ENCODE results near the gene ITGAE.

The ITGAE gene

GRCh38 chr17:3771140-3771539 lies 29.8 kb downstream of the ITGAE start (continued):
- TF ChIP-seq, protein P1, sequence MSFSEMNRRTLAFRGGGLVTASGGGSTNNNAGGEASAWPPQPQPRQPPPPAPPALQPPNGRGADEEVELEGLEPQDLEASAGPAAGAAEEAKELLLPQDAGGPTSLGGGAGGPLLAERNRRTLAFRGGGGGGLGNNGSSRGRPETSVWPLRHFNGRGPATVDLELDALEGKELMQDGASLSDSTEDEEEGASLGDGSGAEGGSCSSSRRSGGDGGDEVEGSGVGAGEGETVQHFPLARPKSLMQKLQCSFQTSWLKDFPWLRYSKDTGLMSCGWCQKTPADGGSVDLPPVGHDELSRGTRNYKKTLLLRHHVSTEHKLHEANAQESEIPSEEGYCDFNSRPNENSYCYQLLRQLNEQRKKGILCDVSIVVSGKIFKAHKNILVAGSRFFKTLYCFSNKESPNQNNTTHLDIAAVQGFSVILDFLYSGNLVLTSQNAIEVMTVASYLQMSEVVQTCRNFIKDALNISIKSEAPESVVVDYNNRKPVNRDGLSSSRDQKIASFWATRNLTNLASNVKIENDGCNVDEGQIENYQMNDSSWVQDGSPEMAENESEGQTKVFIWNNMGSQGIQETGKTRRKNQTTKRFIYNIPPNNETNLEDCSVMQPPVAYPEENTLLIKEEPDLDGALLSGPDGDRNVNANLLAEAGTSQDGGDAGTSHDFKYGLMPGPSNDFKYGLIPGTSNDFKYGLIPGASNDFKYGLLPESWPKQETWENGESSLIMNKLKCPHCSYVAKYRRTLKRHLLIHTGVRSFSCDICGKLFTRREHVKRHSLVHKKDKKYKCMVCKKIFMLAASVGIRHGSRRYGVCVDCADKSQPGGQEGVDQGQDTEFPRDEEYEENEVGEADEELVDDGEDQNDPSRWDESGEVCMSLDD (tag by site-specific recombination; IDR thresholded peaks at IDR 0.05), result no peak

- H3K4me1 ChIP-seq (ENCODE audit: control insufficient read depth, insufficient read depth, low read length), result no peaks in the 10 kb centered on the region
- POLR2A ChIA-PET, result interaction anchor here (0.7 kb wide), 1 partner anchor 11 kb away, joined by 4 read pairs; no protein-coding TSS in a partner anchor
- TF ChIP-seq, protein P2, sequence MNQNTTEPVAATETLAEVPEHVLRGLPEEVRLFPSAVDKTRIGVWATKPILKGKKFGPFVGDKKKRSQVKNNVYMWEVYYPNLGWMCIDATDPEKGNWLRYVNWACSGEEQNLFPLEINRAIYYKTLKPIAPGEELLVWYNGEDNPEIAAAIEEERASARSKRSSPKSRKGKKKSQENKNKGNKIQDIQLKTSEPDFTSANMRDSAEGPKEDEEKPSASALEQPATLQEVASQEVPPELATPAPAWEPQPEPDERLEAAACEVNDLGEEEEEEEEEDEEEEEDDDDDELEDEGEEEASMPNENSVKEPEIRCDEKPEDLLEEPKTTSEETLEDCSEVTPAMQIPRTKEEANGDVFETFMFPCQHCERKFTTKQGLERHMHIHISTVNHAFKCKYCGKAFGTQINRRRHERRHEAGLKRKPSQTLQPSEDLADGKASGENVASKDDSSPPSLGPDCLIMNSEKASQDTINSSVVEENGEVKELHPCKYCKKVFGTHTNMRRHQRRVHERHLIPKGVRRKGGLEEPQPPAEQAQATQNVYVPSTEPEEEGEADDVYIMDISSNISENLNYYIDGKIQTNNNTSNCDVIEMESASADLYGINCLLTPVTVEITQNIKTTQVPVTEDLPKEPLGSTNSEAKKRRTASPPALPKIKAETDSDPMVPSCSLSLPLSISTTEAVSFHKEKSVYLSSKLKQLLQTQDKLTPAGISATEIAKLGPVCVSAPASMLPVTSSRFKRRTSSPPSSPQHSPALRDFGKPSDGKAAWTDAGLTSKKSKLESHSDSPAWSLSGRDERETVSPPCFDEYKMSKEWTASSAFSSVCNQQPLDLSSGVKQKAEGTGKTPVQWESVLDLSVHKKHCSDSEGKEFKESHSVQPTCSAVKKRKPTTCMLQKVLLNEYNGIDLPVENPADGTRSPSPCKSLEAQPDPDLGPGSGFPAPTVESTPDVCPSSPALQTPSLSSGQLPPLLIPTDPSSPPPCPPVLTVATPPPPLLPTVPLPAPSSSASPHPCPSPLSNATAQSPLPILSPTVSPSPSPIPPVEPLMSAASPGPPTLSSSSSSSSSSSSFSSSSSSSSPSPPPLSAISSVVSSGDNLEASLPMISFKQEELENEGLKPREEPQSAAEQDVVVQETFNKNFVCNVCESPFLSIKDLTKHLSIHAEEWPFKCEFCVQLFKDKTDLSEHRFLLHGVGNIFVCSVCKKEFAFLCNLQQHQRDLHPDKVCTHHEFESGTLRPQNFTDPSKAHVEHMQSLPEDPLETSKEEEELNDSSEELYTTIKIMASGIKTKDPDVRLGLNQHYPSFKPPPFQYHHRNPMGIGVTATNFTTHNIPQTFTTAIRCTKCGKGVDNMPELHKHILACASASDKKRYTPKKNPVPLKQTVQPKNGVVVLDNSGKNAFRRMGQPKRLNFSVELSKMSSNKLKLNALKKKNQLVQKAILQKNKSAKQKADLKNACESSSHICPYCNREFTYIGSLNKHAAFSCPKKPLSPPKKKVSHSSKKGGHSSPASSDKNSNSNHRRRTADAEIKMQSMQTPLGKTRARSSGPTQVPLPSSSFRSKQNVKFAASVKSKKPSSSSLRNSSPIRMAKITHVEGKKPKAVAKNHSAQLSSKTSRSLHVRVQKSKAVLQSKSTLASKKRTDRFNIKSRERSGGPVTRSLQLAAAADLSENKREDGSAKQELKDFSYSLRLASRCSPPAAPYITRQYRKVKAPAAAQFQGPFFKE (tag by site-specific recombination; IDR thresholded peaks at IDR 0.05; ENCODE audit: borderline replicate concordance), result no peak
- TF ChIP-seq ZNF184 (tag by site-specific recombination; IDR thresholded peaks at IDR 0.05), result no peak
- TF ChIP-seq, protein P3, sequence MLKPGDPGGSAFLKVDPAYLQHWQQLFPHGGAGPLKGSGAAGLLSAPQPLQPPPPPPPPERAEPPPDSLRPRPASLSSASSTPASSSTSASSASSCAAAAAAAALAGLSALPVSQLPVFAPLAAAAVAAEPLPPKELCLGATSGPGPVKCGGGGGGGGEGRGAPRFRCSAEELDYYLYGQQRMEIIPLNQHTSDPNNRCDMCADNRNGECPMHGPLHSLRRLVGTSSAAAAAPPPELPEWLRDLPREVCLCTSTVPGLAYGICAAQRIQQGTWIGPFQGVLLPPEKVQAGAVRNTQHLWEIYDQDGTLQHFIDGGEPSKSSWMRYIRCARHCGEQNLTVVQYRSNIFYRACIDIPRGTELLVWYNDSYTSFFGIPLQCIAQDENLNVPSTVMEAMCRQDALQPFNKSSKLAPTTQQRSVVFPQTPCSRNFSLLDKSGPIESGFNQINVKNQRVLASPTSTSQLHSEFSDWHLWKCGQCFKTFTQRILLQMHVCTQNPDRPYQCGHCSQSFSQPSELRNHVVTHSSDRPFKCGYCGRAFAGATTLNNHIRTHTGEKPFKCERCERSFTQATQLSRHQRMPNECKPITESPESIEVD (tag by site-specific recombination; IDR thresholded peaks at IDR 0.05), result no peak
- TF ChIP-seq ZBTB48 (tag by site-specific recombination; IDR thresholded peaks at IDR 0.05), result no peak
- TF ChIP-seq ZNF175 (tag by site-specific recombination; IDR thresholded peaks at IDR 0.05), result no peak
- TF ChIP-seq ZNF266 (tag by site-specific recombination; IDR thresholded peaks at IDR 0.05; ENCODE audit: low read depth), result no peak
- TF ChIP-seq, protein P4, sequence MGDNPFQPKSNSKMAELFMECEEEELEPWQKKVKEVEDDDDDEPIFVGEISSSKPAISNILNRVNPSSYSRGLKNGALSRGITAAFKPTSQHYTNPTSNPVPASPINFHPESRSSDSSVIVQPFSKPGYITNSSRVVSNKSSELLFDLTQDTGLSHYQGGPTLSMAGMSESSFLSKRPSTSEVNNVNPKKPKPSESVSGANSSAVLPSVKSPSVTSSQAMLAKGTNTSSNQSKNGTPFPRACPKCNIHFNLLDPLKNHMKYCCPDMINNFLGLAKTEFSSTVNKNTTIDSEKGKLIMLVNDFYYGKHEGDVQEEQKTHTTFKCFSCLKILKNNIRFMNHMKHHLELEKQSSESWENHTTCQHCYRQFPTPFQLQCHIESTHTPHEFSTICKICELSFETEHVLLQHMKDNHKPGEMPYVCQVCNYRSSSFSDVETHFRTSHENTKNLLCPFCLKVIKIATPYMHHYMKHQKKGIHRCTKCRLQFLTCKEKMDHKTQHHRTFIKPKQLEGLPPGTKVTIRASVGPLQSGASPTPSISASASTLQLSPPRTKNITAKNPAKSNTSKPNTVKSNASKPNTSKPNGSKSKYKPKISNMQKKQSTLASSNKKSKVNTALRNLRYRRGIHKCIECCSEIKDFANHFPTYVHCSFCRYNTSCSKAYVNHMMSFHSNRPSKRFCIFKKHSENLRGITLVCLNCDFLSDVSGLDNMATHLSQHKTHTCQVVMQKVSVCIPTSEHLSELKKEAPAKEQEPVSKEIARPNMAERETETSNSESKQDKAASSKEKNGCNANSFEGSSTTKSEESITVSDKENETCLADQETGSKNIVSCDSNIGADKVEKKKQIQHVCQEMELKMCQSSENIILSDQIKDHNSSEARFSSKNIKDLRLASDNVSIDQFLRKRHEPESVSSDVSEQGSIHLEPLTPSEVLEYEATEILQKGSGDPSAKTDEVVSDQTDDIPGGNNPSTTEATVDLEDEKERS (tag by site-specific recombination; IDR thresholded peaks at IDR 0.05), result no peak
- CTCF ChIA-PET, result no interaction called here
- no peak overlapping the region for H3K27ac ChIP-seq (ENCODE audit: extremely low read depth, low read depth, low read length)
- H3K4me3 ChIP-seq (ENCODE audit: low read depth, low read length), result no peak overlapping the region
- H3K9me3 ChIP-seq (ENCODE audit: control insufficient read depth, insufficient read depth, low read depth, low read length), result no peaks in the 10 kb centered on the region
- no peaks in the 10 kb centered on the region for H3K36me3 ChIP-seq (ENCODE audit: control insufficient read depth in 2 of 2, insufficient read depth in 1 of 2, low read length in 2 of 2)
These were observed 30.5 kb downstream of the ITGAE start for GRCh38 chr17:3770466-3770865.

- CTCF ChIA-PET, result interaction anchor here (0.5 kb wide), 1 partner anchor 27 kb away, joined by 3 read pairs; no protein-coding TSS in a partner anchor
- TF ChIP-seq, protein P5, sequence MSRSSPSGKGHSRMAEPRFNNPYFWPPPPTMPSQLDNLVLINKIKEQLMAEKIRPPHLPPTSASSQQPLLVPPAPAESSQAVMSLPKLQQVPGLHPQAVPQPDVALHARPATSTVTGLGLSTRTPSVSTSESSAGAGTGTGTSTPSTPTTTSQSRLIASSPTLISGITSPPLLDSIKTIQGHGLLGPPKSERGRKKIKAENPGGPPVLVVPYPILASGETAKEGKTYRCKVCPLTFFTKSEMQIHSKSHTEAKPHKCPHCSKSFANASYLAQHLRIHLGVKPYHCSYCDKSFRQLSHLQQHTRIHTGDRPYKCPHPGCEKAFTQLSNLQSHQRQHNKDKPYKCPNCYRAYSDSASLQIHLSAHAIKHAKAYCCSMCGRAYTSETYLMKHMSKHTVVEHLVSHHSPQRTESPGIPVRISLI (tag by site-specific recombination; IDR thresholded peaks at IDR 0.05), result no peak
- Histone ChIP-seq H3K36me3 (ENCODE audit: control insufficient read depth in 2 of 2, insufficient read depth in 1 of 2, low read length in 2 of 2) (no peaks in the 10 kb centered on the region), H3K4me1 (ENCODE audit: control insufficient read depth, insufficient read depth, low read length) (no peaks in the 10 kb centered on the region), H3K27ac (ENCODE audit: extremely low read depth, low read depth, low read length) (no peak overlapping the region), H3K9me3 (ENCODE audit: control insufficient read depth, insufficient read depth, low read depth, low read length) (no peaks in the 10 kb centered on the region), H3K4me3 (ENCODE audit: low read depth, low read length) (no peak overlapping the region)
- POLR2A ChIA-PET, result no interaction called here
These were observed 32.2 kb downstream of the ITGAE start for GRCh38 chr17:3768769-3769168.

All from HEK293 (cell line).